RWPE2 (cell line): Measurements from ENCODE around the gene TSC22D3.

Experiments
- ATAC-seq: fragments of 200-7000 bp; cut with Tn5 transposase; 3 replicates; pipeline ENCODE4 v1.9.1; 2021; ENCODE audit warnings: low read depth
- DNase-seq: peaks from one replicate; pipeline ENCODE4 v3.0.0-alpha.2; 2020; ENCODE audit warnings: low spot score
- H3K27ac ChIP-seq: fragments of 450-650 bp; 2 replicates; pipeline ENCODE4 v1.5.1; 2017; ENCODE audit warnings: mild to moderate bottlenecking; ENCODE audit not compliant: poor library complexity, severe bottlenecking
- H3K27me3 ChIP-seq: fragments of 250-450 bp; sonication (Bioruptor Pico); 2 replicates; pipeline ENCODE4 v1.5.1; 2021; ENCODE audit warnings: mild to moderate bottlenecking, moderate library complexity; ENCODE audit not compliant: insufficient read depth, poor library complexity, severe bottlenecking
- H3K36me3 ChIP-seq: fragments of 250-450 bp; sonication (Bioruptor Pico); 2 replicates; pipeline ENCODE4 v1.5.1; 2020; ENCODE audit warnings: low read depth, mild to moderate bottlenecking, moderate library complexity
- H3K4me1 ChIP-seq: fragments of 250-450 bp; sonication (Bioruptor Pico); 2 replicates; pipeline ENCODE4 v1.5.1; 2021; ENCODE audit warnings: mild to moderate bottlenecking, moderate library complexity; ENCODE audit not compliant: insufficient read depth, poor library complexity, severe bottlenecking
- H3K4me3 ChIP-seq: fragments of 250-450 bp; sonication (Bioruptor Pico); 2 replicates; pipeline ENCODE4 v1.5.1; 2021; ENCODE audit warnings: mild to moderate bottlenecking, moderate library complexity; ENCODE audit not compliant: severe bottlenecking
- H3K9me3 ChIP-seq: fragments of 250-450 bp; sonication (Bioruptor Pico); 2 replicates; pipeline ENCODE4 v1.5.1; 2021; ENCODE audit warnings: mild to moderate bottlenecking, moderate library complexity; ENCODE audit not compliant: severe bottlenecking
- CTCF ChIP-seq: fragments of 450-650 bp; IDR thresholded peaks from one replicate; pipeline ENCODE4 v1.5.1; 2017; ENCODE audit warnings: mild to moderate bottlenecking, moderate library complexity; ENCODE audit not compliant: poor library complexity, severe bottlenecking

TSC22D3 gene

GRCh38 chrX:107747596-107748161 is 27.9 kb downstream of the TSC22D3 start:
- H3K4me3 ChIP-seq = no peak overlapping the region
- TF ChIP-seq CTCF = no peak
- peaks cover 18% of the 10 kb centered on the region for H3K4me1 ChIP-seq
- no peaks in the 10 kb centered on the region for H3K9me3 ChIP-seq
- DNase-seq (peak; percentile 71), ATAC-seq (peak; percentile 94)
- H3K27ac ChIP-seq = peak overlapping the region; percentile 63
- H3K36me3 ChIP-seq = no peaks in the 10 kb centered on the region
- no peaks in the 10 kb centered on the region for H3K27me3 ChIP-seq

GRCh38 chrX:107744868-107745267 is 30.7 kb downstream of the TSC22D3 start:
- no peak for DNase-seq
- no peaks in the 10 kb centered on the region for H3K9me3 ChIP-seq
- TF ChIP-seq CTCF = no peak

GRCh38 chrX:107743995-107744394 is 31.6 kb downstream of the TSC22D3 start:
- H3K4me1 ChIP-seq = peaks cover 29% of the 10 kb centered on the region
- H3K36me3 ChIP-seq = no peaks in the 10 kb centered on the region
- H3K27me3 ChIP-seq = no peaks in the 10 kb centered on the region
- DNase-seq (no peak), ATAC-seq (no peak)
- H3K27ac ChIP-seq = no peak overlapping the region
- no peak for TF ChIP-seq CTCF
- H3K9me3 ChIP-seq = no peaks in the 10 kb centered on the region
- no peak overlapping the region for H3K4me3 ChIP-seq

More at GRCh38 chrX:107744868-107745267, 30.7 kb downstream of the TSC22D3 start:
- H3K4me3 ChIP-seq = no peak overlapping the region
- peaks cover 29% of the 10 kb centered on the region for H3K4me1 ChIP-seq
- H3K27ac ChIP-seq = no peak overlapping the region
- no peaks in the 10 kb centered on the region for H3K36me3 ChIP-seq
- ATAC-seq = no peak
- H3K27me3 ChIP-seq = no peaks in the 10 kb centered on the region

GRCh38 chrX:107742700-107743191 is 32.8 kb downstream of the TSC22D3 start:
- H3K27me3 ChIP-seq = no peaks in the 10 kb centered on the region
- H3K4me3 ChIP-seq = no peak overlapping the region
- DNase-seq = no peak

More at GRCh38 chrX:107742700-107743191, 32.8 kb downstream of the TSC22D3 start:
- H3K27ac ChIP-seq = peak overlapping the region; percentile 68
- no peak for ATAC-seq
- TF ChIP-seq CTCF = no peak
- no peaks in the 10 kb centered on the region for H3K36me3 ChIP-seq
- peaks cover 20% of the 10 kb centered on the region for H3K4me1 ChIP-seq
- no peaks in the 10 kb centered on the region for H3K9me3 ChIP-seq
